Nephron (organoid): ENCODE data around the gene TMEM94.

Source experiments
- H3K27ac Mint-ChIP-seq, 3 experiments: 2 replicates each; pipeline ENCODE4 v1.8.0; 2020; ENCODE audit warnings: mixed read lengths in 3 of 3, mild to moderate bottlenecking in 2 of 3, moderate library complexity in 1 of 3
- H3K27me3 Mint-ChIP-seq: 2 replicates; pipeline ENCODE4 v1.8.0; 2021; ENCODE audit warnings: low read depth, mild to moderate bottlenecking, moderate library complexity, mixed read lengths
- H3K36me3 Mint-ChIP-seq: 2 replicates; pipeline ENCODE4 v1.8.0; 2020; ENCODE audit warnings: low read depth, mixed read lengths
- H3K4me1 Mint-ChIP-seq: 2 replicates; pipeline ENCODE4 v1.8.0; 2020; ENCODE audit warnings: mixed read lengths
- H3K4me3 Mint-ChIP-seq, 3 experiments: 2 replicates each; pipeline ENCODE4 v1.8.0; 2020; ENCODE audit warnings: mild to moderate bottlenecking in 3 of 3, mixed read lengths in 3 of 3, moderate library complexity in 2 of 3
- H3K9me3 Mint-ChIP-seq: 2 replicates; pipeline ENCODE4 v1.8.0; 2020; ENCODE audit warnings: mixed read lengths
- CTCF ChIP-seq, 3 experiments: fragments of 200-600 bp; sonication (generic); IDR thresholded peaks; one replicate each; pipeline ENCODE4 v1.5.0; 2021; ENCODE audit warnings: antibody characterized with exemption in 3 of 3; ENCODE audit not compliant: unreplicated experiment in 3 of 3

Gene TMEM94

DNA sequence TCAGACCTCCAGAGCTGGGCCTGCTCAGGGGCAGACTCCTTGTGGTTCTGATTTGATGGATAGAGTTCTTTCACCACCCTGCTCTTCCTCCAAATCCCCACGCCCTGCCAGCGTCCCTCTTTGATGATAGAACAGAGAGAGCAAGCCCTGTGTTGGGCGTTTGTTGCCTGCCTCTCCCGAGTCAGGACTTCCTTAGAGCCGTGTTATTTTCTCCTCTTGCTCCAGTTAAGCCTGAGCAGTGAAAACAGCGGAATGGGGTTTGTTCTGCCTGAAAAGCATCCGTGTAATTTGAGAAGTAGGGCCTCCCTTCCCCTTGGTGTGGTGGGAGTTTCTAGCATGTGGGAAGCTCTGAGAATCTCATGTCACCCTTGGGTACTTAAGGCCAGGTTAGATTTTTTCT lies 22.1 kb downstream of the TMEM94 start:
- Mint-ChIP-seq H3K27ac (peak overlapping the region; percentile 99), H3K4me1 (peaks cover 73% of the 10 kb centered on the region), H3K27me3 (no peaks in the 10 kb centered on the region), H3K4me3 (peak overlapping the region; percentile 62 to 80 (median 75)), H3K36me3 (no peaks in the 10 kb centered on the region), H3K9me3 (no peaks in the 10 kb centered on the region)
- no peak for TF ChIP-seq CTCF (IDR thresholded peaks at IDR 0.05; ENCODE audit: unreplicated experiment in 3 of 3)

GRCh38 chr17:75480281-75480680 lies 23.8 kb downstream of the TMEM94 start:
- Mint-ChIP-seq H3K4me3 (peak overlapping the region in 2 of 3 experiments; percentile 32 to 46), H3K27me3 (no peaks in the 10 kb centered on the region), H3K4me1 (peaks cover 67% of the 10 kb centered on the region), H3K36me3 (no peaks in the 10 kb centered on the region), H3K27ac (peak overlapping the region; percentile 80 to 92 (median 84)), H3K9me3 (no peaks in the 10 kb centered on the region)
- no peak for TF ChIP-seq CTCF (IDR thresholded peaks at IDR 0.05; ENCODE audit: unreplicated experiment in 3 of 3)

- Mint-ChIP-seq H3K36me3 (no peaks in the 10 kb centered on the region), H3K4me3 (peak overlapping the region in 2 of 3 experiments; percentile 32 to 41), H3K27ac (peak overlapping the region; percentile 80 to 92 (median 84)), H3K9me3 (no peaks in the 10 kb centered on the region), H3K4me1 (peaks cover 56% of the 10 kb centered on the region), H3K27me3 (no peaks in the 10 kb centered on the region)
- no peak for TF ChIP-seq CTCF (IDR thresholded peaks at IDR 0.05; ENCODE audit: unreplicated experiment in 3 of 3)
Observed at GRCh38 chr17:75481194-75482068, 25.0 kb downstream of the TMEM94 start.

GRCh38 chr17:75482098-75482942 lies 25.9 kb downstream of the TMEM94 start:
- H3K4me1 Mint-ChIP-seq: peaks cover 50% of the 10 kb centered on the region
- H3K27me3 Mint-ChIP-seq: no peaks in the 10 kb centered on the region
- no peak overlapping the region for H3K4me3 Mint-ChIP-seq
- TF ChIP-seq CTCF (IDR thresholded peaks at IDR 0.05; ENCODE audit: unreplicated experiment in 3 of 3): no peak
- peak overlapping the region; percentile 70 to 80 (median 72) for H3K27ac Mint-ChIP-seq
- no peaks in the 10 kb centered on the region for H3K9me3 Mint-ChIP-seq
- H3K36me3 Mint-ChIP-seq: peaks cover 3% of the 10 kb centered on the region

DNA sequence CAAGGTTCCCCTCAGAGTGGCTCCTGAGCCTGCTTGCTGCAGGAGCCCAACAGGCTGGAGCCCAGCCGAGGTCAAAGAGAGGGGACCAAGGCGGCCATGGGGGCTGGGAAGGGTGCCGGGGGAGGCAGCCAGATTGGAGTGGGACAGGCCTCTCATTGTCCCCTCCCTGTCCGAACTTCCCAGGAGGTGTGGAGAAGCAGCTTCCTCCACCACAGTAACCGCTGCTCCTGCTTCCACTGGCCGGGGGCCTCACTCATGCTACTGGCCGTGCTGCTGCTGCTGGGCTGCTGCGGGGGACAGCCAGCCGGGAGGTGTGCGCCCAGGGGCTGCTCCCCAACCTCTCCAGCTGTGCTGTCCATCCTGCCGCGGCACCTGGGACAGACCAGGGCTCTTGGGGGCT lies 29.3 kb downstream of the TMEM94 start:
- Mint-ChIP-seq H3K27ac (no peak overlapping the region), H3K36me3 (peaks cover 7% of the 10 kb centered on the region), H3K27me3 (no peaks in the 10 kb centered on the region), H3K4me1 (peaks cover 31% of the 10 kb centered on the region), H3K4me3 (no peak overlapping the region), H3K9me3 (no peaks in the 10 kb centered on the region)
- no peak for TF ChIP-seq CTCF (IDR thresholded peaks at IDR 0.05; ENCODE audit: unreplicated experiment in 3 of 3)
